Measurements from ENCODE around the gene UCK1.

DNA sequence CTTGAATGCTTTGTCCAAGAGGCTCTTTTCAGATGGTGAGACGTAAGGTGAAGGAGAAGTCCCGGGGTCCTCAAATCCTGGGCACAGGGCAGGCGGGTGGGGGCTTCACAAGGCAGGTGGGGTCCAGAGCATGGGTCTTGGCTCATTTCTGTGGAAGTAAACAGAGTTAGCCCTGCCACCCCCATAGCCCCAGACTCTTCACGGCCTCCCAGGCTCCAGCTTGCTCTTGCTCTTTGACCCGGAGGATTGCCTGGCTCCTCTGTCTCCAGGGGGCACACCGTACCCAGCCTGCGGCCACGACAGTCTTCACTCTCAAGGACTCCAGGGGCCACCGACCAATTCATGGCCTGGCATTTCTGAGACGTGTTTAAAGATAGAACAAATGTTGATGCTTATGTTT lies 57.2 kb downstream of the UCK1 start:
- TF ChIP-seq, protein P1, sequence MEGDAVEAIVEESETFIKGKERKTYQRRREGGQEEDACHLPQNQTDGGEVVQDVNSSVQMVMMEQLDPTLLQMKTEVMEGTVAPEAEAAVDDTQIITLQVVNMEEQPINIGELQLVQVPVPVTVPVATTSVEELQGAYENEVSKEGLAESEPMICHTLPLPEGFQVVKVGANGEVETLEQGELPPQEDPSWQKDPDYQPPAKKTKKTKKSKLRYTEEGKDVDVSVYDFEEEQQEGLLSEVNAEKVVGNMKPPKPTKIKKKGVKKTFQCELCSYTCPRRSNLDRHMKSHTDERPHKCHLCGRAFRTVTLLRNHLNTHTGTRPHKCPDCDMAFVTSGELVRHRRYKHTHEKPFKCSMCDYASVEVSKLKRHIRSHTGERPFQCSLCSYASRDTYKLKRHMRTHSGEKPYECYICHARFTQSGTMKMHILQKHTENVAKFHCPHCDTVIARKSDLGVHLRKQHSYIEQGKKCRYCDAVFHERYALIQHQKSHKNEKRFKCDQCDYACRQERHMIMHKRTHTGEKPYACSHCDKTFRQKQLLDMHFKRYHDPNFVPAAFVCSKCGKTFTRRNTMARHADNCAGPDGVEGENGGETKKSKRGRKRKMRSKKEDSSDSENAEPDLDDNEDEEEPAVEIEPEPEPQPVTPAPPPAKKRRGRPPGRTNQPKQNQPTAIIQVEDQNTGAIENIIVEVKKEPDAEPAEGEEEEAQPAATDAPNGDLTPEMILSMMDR (conservative IDR thresholded peaks at IDR 0.05; ENCODE audit: low read length) = no peak
- no peak for TF ChIP-seq EZH2phosphoT487 (IDR thresholded peaks at IDR 0.05; ENCODE audit: borderline replicate concordance)
